DND-41 (cell line): ENCODE measurements around the gene VPS33B.

Source experiments
- ATAC-seq: fragments of 200-7000 bp; cut with Tn5 transposase; 3 replicates; pipeline ENCODE4 v1.9.1; 2021; ENCODE audit warnings: low read depth; ENCODE audit not compliant: insufficient read depth
- DNase-seq: peaks from one replicate; pipeline ENCODE4 v3.0.0-alpha.2; 2020
- H2AFZ ChIP-seq: 2 replicates; pipeline ENCODE4 v1.6.0; 2012; ENCODE audit warnings: low read depth, low read length
- H3K27ac ChIP-seq: 2 replicates; pipeline ENCODE4 v1.5.1; 2012; ENCODE audit warnings: low read length, inconsistent platforms
- H3K27me3 ChIP-seq: fragments of 200-600 bp; sonication (generic); 2 replicates; pipeline ENCODE4 v1.6.0; 2012; ENCODE audit warnings: low read length, mild to moderate bottlenecking, inconsistent platforms; ENCODE audit not compliant: insufficient read depth, poor library complexity
- H3K36me3 ChIP-seq: 2 replicates; pipeline ENCODE4 v1.5.1; 2012; ENCODE audit warnings: low read length, inconsistent platforms; ENCODE audit not compliant: insufficient read depth
- H3K4me1 ChIP-seq: 2 replicates; pipeline ENCODE4 v1.5.1; 2012; ENCODE audit warnings: mild to moderate bottlenecking, low read length; ENCODE audit not compliant: insufficient read depth
- H3K4me2 ChIP-seq: 2 replicates; pipeline ENCODE4 v1.6.0; 2012; ENCODE audit warnings: mild to moderate bottlenecking, moderate library complexity, low read length, inconsistent platforms; ENCODE audit not compliant: insufficient read depth
- H3K4me3 ChIP-seq, 2 experiments: fragments of 200-600 bp in 1 of 2; shearing (Covaris generic) in 1 of 2; 2 replicates each; pipeline ENCODE4 v1.5.1; 2012 to 2016; ENCODE audit warnings: inconsistent platforms in 2 of 2, low read length in 2 of 2, mild to moderate bottlenecking in 2 of 2, low read depth in 1 of 2, moderate library complexity in 1 of 2
- H3K79me2 ChIP-seq: 2 replicates; pipeline ENCODE4 v1.6.0; 2012; ENCODE audit warnings: low read length, inconsistent platforms; ENCODE audit not compliant: insufficient read depth
- H3K9ac ChIP-seq: 2 replicates; pipeline ENCODE4 v1.6.0; 2012; ENCODE audit warnings: low read depth, mild to moderate bottlenecking, inconsistent platforms, low read length, moderate library complexity
- H3K9me3 ChIP-seq: 2 replicates; pipeline ENCODE4 v1.5.1; 2012; ENCODE audit warnings: low read length, moderate library complexity, mild to moderate bottlenecking, inconsistent platforms; ENCODE audit not compliant: insufficient read depth, severe bottlenecking
- H4K20me1 ChIP-seq: 2 replicates; pipeline ENCODE4 v1.6.0; 2012; ENCODE audit warnings: low read length; ENCODE audit not compliant: insufficient read depth
- CTCF ChIP-seq: IDR thresholded peaks from 2 replicates; pipeline ENCODE4 v1.5.1; 2012; ENCODE audit warnings: borderline replicate concordance, low read length, moderate library complexity, mild to moderate bottlenecking; ENCODE audit not compliant: poor library complexity, severe bottlenecking; ENCODE audit errors: extremely low read depth
- EZH2 ChIP-seq: IDR thresholded peaks from 3 replicates; pipeline ENCODE4 v1.6.1; 2012; ENCODE audit warnings: borderline replicate concordance, low read depth, mild to moderate bottlenecking, moderate library complexity, low read length, inconsistent platforms; ENCODE audit not compliant: severe bottlenecking

Gene VPS33B

GRCh38 chr15:90987561-90988141, 34.7 kb downstream of the VPS33B start:
- Histone ChIP-seq H3K9ac (no peak overlapping the region), H3K4me1 (peaks cover 19% of the 10 kb centered on the region), H2AFZ (no peak overlapping the region), H3K9me3 (no peaks in the 10 kb centered on the region), H3K79me2 (peaks cover 99% of the 10 kb centered on the region), H3K4me3 (no peak overlapping the region), H4K20me1 (peaks cover 47% of the 10 kb centered on the region), H3K4me2 (no peak overlapping the region), H3K27me3 (no peaks in the 10 kb centered on the region), H3K36me3 (peaks cover 35% of the 10 kb centered on the region), H3K27ac (no peak overlapping the region)
- no peak for ATAC-seq
- TF ChIP-seq CTCF (no peak), EZH2 (no peak)
- no peak for DNase-seq

DNA sequence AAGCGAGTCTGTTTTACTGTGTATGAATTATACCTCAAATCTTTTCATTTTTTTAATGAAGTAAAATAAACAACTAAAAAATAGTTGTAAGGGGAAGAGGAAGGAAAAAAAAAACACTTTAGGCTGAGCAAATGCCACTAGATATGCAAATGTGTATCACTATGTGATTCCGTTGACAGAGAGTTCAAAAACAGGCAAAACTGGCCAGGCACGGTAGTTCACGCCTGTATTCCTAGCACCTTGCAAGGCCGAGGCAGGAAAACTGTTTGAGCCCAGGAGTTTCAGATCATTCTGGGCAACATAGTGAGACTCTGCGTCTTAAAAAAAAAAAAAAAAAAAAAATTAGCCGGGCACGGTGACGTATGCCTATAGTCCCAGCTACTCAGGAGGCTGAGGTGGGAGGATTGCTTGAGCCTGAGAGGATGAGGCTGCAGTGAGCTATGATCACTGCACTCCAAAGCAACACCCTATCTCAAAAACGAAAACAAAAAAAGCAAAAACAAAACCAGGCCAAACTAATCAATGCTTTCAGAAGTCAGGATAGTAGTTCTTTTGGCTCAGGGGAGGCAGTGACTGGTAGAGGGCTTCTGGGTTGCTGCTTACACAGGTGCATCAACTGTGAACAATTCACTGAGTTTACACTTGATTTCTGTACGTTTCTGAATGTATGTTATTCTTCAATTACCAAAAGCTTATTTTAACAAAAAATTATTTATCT, 35.4 kb downstream of the VPS33B start:
- ATAC-seq = no peak
- Histone ChIP-seq H3K27ac (no peak overlapping the region), H3K9ac (no peak overlapping the region), H3K9me3 (no peaks in the 10 kb centered on the region), H3K4me1 (peaks cover 12% of the 10 kb centered on the region), H3K4me2 (no peak overlapping the region), H4K20me1 (peaks cover 45% of the 10 kb centered on the region), H2AFZ (no peak overlapping the region), H3K27me3 (no peaks in the 10 kb centered on the region), H3K4me3 (no peak overlapping the region), H3K36me3 (peaks cover 42% of the 10 kb centered on the region), H3K79me2 (peaks cover 94% of the 10 kb centered on the region)
- no peak for DNase-seq
- TF ChIP-seq EZH2 (no peak), CTCF (no peak)

DNA sequence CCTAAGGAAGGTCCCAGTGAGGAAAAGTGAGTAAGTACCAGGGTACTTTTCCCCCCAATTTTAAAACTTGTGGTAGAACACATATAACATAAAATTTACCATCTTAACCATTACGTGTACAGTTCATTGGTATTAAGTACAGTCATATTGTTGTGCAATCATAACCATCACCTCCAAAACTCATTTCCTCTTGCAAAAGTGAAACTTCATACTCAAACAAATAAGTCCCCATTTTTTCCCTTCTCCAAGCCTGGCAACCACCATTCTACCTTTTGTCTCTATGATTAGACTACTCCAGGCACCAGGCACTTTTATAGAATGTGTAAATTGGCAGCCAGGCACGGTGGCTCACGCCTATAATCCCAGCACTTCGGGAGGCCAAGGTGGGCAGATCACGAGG, 40.3 kb downstream of the VPS33B start:
- Histone ChIP-seq H3K9ac (no peak overlapping the region), H4K20me1 (peaks cover 23% of the 10 kb centered on the region), H3K79me2 (peaks cover 50% of the 10 kb centered on the region), H3K4me3 (no peak overlapping the region), H3K4me1 (no peaks in the 10 kb centered on the region), H2AFZ (no peak overlapping the region), H3K9me3 (no peaks in the 10 kb centered on the region), H3K27ac (no peak overlapping the region), H3K27me3 (no peaks in the 10 kb centered on the region), H3K36me3 (peaks cover 86% of the 10 kb centered on the region), H3K4me2 (no peak overlapping the region)
- no peak for DNase-seq
- TF ChIP-seq CTCF (no peak), EZH2 (no peak)
- no peak for ATAC-seq

GRCh38 chr15:90981681-90982080, 40.7 kb downstream of the VPS33B start:
- DNase-seq (no peak), ATAC-seq (no peak)
- no peak for TF ChIP-seq CTCF
- TF ChIP-seq EZH2 = no peak
- Histone ChIP-seq H3K36me3 (peaks cover 87% of the 10 kb centered on the region), H4K20me1 (peaks cover 18% of the 10 kb centered on the region), H3K9ac (no peak overlapping the region), H2AFZ (no peak overlapping the region), H3K4me3 (no peak overlapping the region), H3K27ac (no peak overlapping the region), H3K79me2 (peaks cover 46% of the 10 kb centered on the region), H3K4me1 (no peaks in the 10 kb centered on the region), H3K9me3 (no peaks in the 10 kb centered on the region), H3K4me2 (no peak overlapping the region), H3K27me3 (no peaks in the 10 kb centered on the region)
